ENCODE results near the gene TAS2R5. TPM values are rescaled to one million over a fixed set of nuclear protein-coding genes. Genes with fewer than 3 reads are reported as not detected.

TAS2R5 gene
- 0.50 TPM for total RNA-seq (2013)
- polyA plus RNA-seq: 1 to 10 TPM in 1 of 3 donors, not detected in 2; 1.5 TPM
- 0.42 TPM in 1 of 2 replicates, not detected in the other for polyA minus RNA-seq
- 0 to 0.46 (median 0.16) reads per million in 11 experiments for total RNA-seq

GRCh38 chr7:141789917-141790316, at the start of gene TAS2R5:
Gene TAS2R5, plus strand, starts transcription at chr7:141790217. Its CDS starts 145 bp downstream, at chr7:141790362.
- peaks cover 9 to 11% of the 10 kb centered on the region in 2 donors for H3K4me1 ChIP-seq (ENCODE audit: control insufficient read depth in 1 of 2, insufficient read depth in 2 of 2, low read length in 2 of 2)
- no peaks in the 10 kb centered on the region for H3K9me3 ChIP-seq (replicated peaks in 1 of 2; ENCODE audit: control insufficient read depth in 1 of 2, insufficient read depth in 1 of 2, low read length in 2 of 2)
- DNase-seq: no peak
- peaks cover 0 to 4% (median 0%) of the 10 kb centered on the region in 7 donors for H3K9me3 Mint-ChIP-seq
- peaks cover 24 to 25% of the 10 kb centered on the region in 2 donors for H3K36me3 Mint-ChIP-seq
- intact Hi-C loops (cut with micrococcal nuclease): no loop called here
- no CpG with 5 or more reads among the region's 5 CpGs for WGBS (ENCODE audit: insufficient coverage)
- peaks cover 8% of the 10 kb centered on the region for H3K4me1 Mint-ChIP-seq
- no peaks in the 10 kb centered on the region for H4K20me1 ChIP-seq (ENCODE audit: insufficient read depth, low read length)
- no peak within 1 kb of the TSS for H3K4me3 Mint-ChIP-seq
- no peak within 1 kb of the TSS for H3K9ac ChIP-seq (ENCODE audit: insufficient read depth, low read length, poor library complexity, severe bottlenecking)
- TF ChIP-seq CTCF (IDR thresholded peaks at IDR 0.05): no peak
- no peak within 1 kb of the TSS for H3K4me3 ChIP-seq (replicated peaks in 1 of 3; ENCODE audit: low read depth in 2 of 3, low read length in 3 of 3)
- no peaks in the 10 kb centered on the region for H3K27me3 ChIP-seq (ENCODE audit: control insufficient read depth in 2 of 2, insufficient read depth in 2 of 2, low read length in 2 of 2)
- no peak within 1 kb of the TSS for H3K27ac ChIP-seq (ENCODE audit: low read depth in 1 of 2, low read length in 2 of 2)
- no peak within 1 kb of the TSS for H3K4me2 ChIP-seq (replicated peaks; ENCODE audit: extremely low read depth, low read length, poor library complexity, severe bottlenecking)
- no peaks in the 10 kb centered on the region for H3K27me3 Mint-ChIP-seq (ENCODE audit: low read depth in 3 of 3)
- H3K36me3 ChIP-seq (replicated peaks in 1 of 2; ENCODE audit: control insufficient read depth in 1 of 2, insufficient read depth in 2 of 2, low read length in 2 of 2): peaks cover 0 to 9% of the 10 kb centered on the region in 2 donors
- H2AFZ ChIP-seq (ENCODE audit: insufficient read depth, low read depth, low read length, poor library complexity, severe bottlenecking): no peak within 1 kb of the TSS
- H3K79me2 ChIP-seq (ENCODE audit: insufficient read depth, low read length): no peaks in the 10 kb centered on the region
- peak within 1 kb of the TSS in 1 of 7 donors; percentile 19 for H3K27ac Mint-ChIP-seq

- no peak for TF ChIP-seq CTCF (IDR thresholded peaks at IDR 0.05)
- no peaks in the 10 kb centered on the region for H3K27me3 ChIP-seq (ENCODE audit: control insufficient read depth in 2 of 2, insufficient read depth in 2 of 2, low read length in 2 of 2)
- no peak overlapping the region for H3K4me2 ChIP-seq (replicated peaks; ENCODE audit: extremely low read depth, low read length, poor library complexity, severe bottlenecking)
- H3K4me1 ChIP-seq (ENCODE audit: control insufficient read depth in 1 of 2, insufficient read depth in 2 of 2, low read length in 2 of 2): peaks cover 11 to 15% of the 10 kb centered on the region in 2 donors
- no CpG with 5 or more reads among the region's 1 CpG for WGBS (ENCODE audit: insufficient coverage)
- Mint-ChIP-seq H3K9me3 (peaks cover 0 to 2% (median 0%) of the 10 kb centered on the region in 7 donors), H3K4me3 (no peak overlapping the region), H3K36me3 (peaks cover 59 to 64% of the 10 kb centered on the region in 2 donors), H3K27me3 (ENCODE audit: low read depth in 3 of 3) (no peaks in the 10 kb centered on the region), H3K4me1 (peaks cover 20% of the 10 kb centered on the region), H3K27ac (no peak overlapping the region)
- no peak overlapping the region for H3K4me3 ChIP-seq (replicated peaks in 1 of 3; ENCODE audit: low read depth in 2 of 3, low read length in 3 of 3)
- H3K9me3 ChIP-seq (replicated peaks in 1 of 2; ENCODE audit: control insufficient read depth in 1 of 2, insufficient read depth in 1 of 2, low read length in 2 of 2): no peaks in the 10 kb centered on the region
- intact Hi-C loops (cut with micrococcal nuclease): no loop called here
- H3K36me3 ChIP-seq (replicated peaks in 1 of 2; ENCODE audit: control insufficient read depth in 1 of 2, insufficient read depth in 2 of 2, low read length in 2 of 2): peaks cover 68 to 72% of the 10 kb centered on the region in 2 donors
- H3K27ac ChIP-seq (ENCODE audit: low read depth in 1 of 2, low read length in 2 of 2): no peak overlapping the region
- no peak overlapping the region for H3K9ac ChIP-seq (ENCODE audit: insufficient read depth, low read length, poor library complexity, severe bottlenecking)
- DNase-seq: no peak
- H2AFZ ChIP-seq (ENCODE audit: insufficient read depth, low read depth, low read length, poor library complexity, severe bottlenecking): no peak overlapping the region
- peaks cover 32% of the 10 kb centered on the region for H3K79me2 ChIP-seq (ENCODE audit: insufficient read depth, low read length)
- no peaks in the 10 kb centered on the region for H4K20me1 ChIP-seq (ENCODE audit: insufficient read depth, low read length)
Measured at GRCh38 chr7:141742229-141742628, 47.8 kb upstream of the TAS2R5 start.
